ENCODE results near the gene PANK4. TPM values are rescaled to one million over a fixed set of nuclear protein-coding genes. Genes with fewer than 3 reads are reported as not detected.
A peak's percentile ranks its signal among the peaks of the same experiment; 100 is the strongest.

The PANK4 gene
- total RNA-seq, 1 experiment from 2014 or later: 22.1 TPM

DNA sequence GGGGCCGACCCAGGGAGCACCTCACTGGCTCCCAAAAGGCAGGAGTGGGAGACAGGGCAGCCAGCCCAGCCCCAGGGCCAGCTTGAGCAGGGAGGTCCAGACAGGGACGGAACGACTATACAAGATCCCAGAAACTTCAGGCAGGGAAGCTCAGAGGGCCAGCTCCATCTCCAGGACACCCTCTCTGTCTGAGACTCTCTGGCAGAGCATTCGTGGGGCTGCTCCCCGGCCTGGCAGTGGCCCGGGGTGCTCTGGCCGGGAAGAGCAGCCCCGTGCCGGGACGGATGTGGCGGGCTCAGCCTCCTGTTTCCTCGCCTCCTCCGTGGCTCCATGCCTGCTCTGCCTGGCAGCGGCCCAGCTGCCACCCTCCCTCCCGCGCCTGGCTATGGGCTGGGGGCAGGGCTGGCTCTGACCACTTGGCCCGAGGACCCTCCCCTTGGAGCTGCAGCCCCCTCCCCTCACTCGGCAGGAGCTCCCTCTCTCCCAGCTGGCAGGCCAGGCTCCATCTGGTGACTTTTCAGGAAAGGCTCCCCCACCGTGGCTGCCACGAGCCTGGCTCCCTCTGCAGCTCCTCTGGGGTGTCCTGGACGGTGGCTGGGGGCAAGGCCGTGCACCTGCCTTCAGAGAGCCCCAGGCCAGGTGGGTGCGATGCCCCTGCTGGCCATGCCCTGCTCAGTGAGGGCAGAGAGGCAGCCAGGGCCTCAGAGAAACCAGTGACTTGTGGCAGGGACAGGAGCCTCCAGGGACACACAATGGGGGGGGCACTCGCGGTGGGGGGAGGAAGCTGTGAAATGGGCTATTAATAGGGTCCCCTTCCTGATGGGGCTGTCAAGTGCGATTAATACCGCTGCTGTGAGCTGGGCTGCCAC is 55.9 kb downstream of the PANK4 start:
- Mint-ChIP-seq H3K9me3 (ENCODE audit: unreplicated experiment) (no peaks in the 10 kb centered on the region), H3K4me1 (ENCODE audit: insufficient read depth, unreplicated experiment) (peaks cover 4% of the 10 kb centered on the region), H3K36me3 (ENCODE audit: insufficient read depth, unreplicated experiment) (peaks cover 20% of the 10 kb centered on the region), H3K4me3 (ENCODE audit: unreplicated experiment) (no peak overlapping the region), H3K27me3 (ENCODE audit: insufficient read depth, unreplicated experiment) (no peaks in the 10 kb centered on the region), H3K27ac (ENCODE audit: low read depth, unreplicated experiment) (no peak overlapping the region)
- no TSS peak for BruUV-seq (replicated peaks)
- intact Hi-C loops (cut with micrococcal nuclease): no loop called here
- TF ChIP-seq, protein P1, sequence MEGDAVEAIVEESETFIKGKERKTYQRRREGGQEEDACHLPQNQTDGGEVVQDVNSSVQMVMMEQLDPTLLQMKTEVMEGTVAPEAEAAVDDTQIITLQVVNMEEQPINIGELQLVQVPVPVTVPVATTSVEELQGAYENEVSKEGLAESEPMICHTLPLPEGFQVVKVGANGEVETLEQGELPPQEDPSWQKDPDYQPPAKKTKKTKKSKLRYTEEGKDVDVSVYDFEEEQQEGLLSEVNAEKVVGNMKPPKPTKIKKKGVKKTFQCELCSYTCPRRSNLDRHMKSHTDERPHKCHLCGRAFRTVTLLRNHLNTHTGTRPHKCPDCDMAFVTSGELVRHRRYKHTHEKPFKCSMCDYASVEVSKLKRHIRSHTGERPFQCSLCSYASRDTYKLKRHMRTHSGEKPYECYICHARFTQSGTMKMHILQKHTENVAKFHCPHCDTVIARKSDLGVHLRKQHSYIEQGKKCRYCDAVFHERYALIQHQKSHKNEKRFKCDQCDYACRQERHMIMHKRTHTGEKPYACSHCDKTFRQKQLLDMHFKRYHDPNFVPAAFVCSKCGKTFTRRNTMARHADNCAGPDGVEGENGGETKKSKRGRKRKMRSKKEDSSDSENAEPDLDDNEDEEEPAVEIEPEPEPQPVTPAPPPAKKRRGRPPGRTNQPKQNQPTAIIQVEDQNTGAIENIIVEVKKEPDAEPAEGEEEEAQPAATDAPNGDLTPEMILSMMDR (IDR thresholded peaks at IDR 0.05; ENCODE audit: unreplicated experiment): no peak
- DNase-seq (ENCODE audit: unreplicated experiment): no peak
- ChIA-PET CTCF (interaction anchor here (0.5 kb wide), 1 partner anchor 13 kb away, joined by 3 read pairs; no protein-coding TSS in a partner anchor), POLR2A (interaction anchor here (0.6 to 1.5 kb wide), 2 partner anchors 15 to 24 kb away, joined by 3 to 4 read pairs; no protein-coding TSS in a partner anchor)

DNA sequence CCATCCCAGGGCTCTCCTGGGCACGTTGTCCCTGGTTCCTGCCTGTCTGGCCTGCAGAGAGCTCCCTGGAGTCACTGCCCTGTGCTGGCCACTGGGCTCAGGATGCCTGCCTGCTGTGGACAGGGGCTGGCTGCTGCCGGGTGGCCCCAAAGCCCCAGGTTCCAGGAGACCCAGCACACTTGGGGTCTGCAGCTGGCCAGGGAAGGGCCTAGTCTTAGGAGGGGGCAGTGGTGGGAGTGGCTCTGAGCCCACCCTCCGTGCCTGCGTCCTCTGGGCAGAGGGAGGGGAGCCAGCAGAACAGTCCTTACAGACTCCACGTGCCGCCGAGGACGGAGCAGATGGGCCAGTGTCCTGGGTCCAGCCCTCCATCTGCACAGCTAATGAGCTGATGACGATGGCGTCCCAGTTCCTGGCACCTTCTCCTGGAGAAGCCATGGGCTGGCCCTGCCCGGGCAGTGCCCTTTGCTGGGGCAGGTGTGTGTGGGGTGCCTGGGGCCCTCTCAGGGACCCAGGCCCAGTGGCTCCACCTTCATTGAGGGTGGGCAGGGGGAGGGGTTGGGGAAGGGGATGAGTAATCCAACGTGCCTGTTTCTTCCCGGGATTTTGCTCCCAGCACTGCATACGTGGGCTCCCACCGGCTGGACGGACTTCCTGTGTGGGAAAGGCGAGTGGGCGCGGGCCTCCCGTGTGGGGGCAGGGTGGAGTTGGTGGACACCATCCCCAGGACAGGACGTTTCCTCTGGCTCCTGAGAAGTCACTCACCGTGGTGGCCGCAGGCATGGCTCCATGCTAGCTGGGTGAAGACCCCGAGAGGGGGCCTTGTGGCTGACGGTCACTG is 57.1 kb downstream of the PANK4 start:
- H3K4me1 Mint-ChIP-seq (ENCODE audit: insufficient read depth, unreplicated experiment): peaks cover 3% of the 10 kb centered on the region
- H3K36me3 Mint-ChIP-seq (ENCODE audit: insufficient read depth, unreplicated experiment): peaks cover 20% of the 10 kb centered on the region
- CTCF ChIA-PET: no interaction called here
- no TSS peak for BruUV-seq (replicated peaks)
- H3K27ac Mint-ChIP-seq (ENCODE audit: low read depth, unreplicated experiment): no peak overlapping the region
- H3K27me3 Mint-ChIP-seq (ENCODE audit: insufficient read depth, unreplicated experiment): no peaks in the 10 kb centered on the region
- POLR2A ChIA-PET: interaction anchor here (1.5 kb wide), 1 partner anchor 26 kb away, joined by 3 read pairs; no protein-coding TSS in a partner anchor
- intact Hi-C loops (cut with micrococcal nuclease): no loop called here
- DNase-seq (ENCODE audit: unreplicated experiment): no peak
- no peak overlapping the region for H3K4me3 Mint-ChIP-seq (ENCODE audit: unreplicated experiment)
- H3K9me3 Mint-ChIP-seq (ENCODE audit: unreplicated experiment): no peaks in the 10 kb centered on the region
- TF ChIP-seq, protein P1 (IDR thresholded peaks at IDR 0.05; ENCODE audit: unreplicated experiment): no peak

DNA sequence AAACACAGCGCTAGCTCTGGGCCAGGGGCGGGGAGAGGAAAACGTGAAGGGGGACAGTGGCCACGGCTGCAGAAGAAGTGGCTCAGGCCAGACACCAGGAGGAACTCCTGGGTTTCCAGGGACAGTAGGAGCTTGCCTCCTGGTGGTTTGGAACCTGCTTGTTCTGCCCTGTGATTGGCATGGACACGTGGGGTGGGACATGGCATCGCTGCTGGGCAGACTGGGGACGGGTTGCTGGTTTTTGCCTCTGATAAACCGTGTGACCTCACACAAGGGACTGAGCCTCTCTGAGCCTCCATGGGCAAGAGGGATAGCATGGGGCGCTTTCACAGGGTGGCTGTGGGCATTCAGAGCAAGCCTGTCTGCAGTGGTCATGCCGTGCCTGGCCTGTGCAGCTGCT is 57.9 kb downstream of the PANK4 start:
- TF ChIP-seq, protein P1 (IDR thresholded peaks at IDR 0.05; ENCODE audit: unreplicated experiment): no peak
- H3K4me1 Mint-ChIP-seq (ENCODE audit: insufficient read depth, unreplicated experiment): peaks cover 6% of the 10 kb centered on the region
- intact Hi-C loops (cut with micrococcal nuclease): no loop called here
- ChIA-PET POLR2A (no interaction called here), CTCF (no interaction called here)
- H3K27ac Mint-ChIP-seq (ENCODE audit: low read depth, unreplicated experiment): no peak overlapping the region
- no peak for DNase-seq (ENCODE audit: unreplicated experiment)
- BruUV-seq (replicated peaks): no TSS peak
- H3K36me3 Mint-ChIP-seq (ENCODE audit: insufficient read depth, unreplicated experiment): peaks cover 20% of the 10 kb centered on the region
- no peaks in the 10 kb centered on the region for H3K27me3 Mint-ChIP-seq (ENCODE audit: insufficient read depth, unreplicated experiment)
- H3K4me3 Mint-ChIP-seq (ENCODE audit: unreplicated experiment): no peak overlapping the region
- H3K9me3 Mint-ChIP-seq (ENCODE audit: unreplicated experiment): no peaks in the 10 kb centered on the region

DNA sequence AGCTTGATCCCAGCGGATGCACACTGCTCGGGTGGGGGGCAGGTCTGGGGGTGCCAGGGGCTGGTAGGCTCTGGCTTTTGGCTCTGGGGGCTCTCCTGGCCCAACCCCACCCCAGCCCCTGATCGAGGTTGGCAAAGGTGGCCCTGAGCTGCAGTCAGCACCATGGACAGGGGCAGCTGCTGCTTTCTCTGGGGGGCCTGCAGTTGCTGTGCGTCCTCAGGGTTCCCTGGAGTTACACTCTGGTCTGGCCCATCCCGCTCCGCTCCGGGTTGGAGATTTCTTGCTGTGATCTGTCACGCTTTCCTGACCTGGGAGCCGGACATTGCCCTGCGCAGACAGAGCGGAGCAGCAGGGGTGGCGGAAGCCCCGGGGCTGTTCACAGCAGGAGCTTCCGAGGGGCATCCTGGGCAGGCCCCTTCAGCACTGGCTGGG is 58.3 kb downstream of the PANK4 start:
- no peaks in the 10 kb centered on the region for H3K9me3 Mint-ChIP-seq (ENCODE audit: unreplicated experiment)
- BruUV-seq (replicated peaks): no TSS peak
- H3K4me3 Mint-ChIP-seq (ENCODE audit: unreplicated experiment): no peak overlapping the region
- no peak overlapping the region for H3K27ac Mint-ChIP-seq (ENCODE audit: low read depth, unreplicated experiment)
- TF ChIP-seq, protein P1 (IDR thresholded peaks at IDR 0.05; ENCODE audit: unreplicated experiment): no peak
- intact Hi-C loops (cut with micrococcal nuclease): no loop called here
- POLR2A ChIA-PET: interaction anchor here (0.6 kb wide), 1 partner anchor 20 kb away, joined by 3 read pairs; no protein-coding TSS in a partner anchor
- H3K36me3 Mint-ChIP-seq (ENCODE audit: insufficient read depth, unreplicated experiment): peaks cover 17% of the 10 kb centered on the region
- peaks cover 6% of the 10 kb centered on the region for H3K4me1 Mint-ChIP-seq (ENCODE audit: insufficient read depth, unreplicated experiment)
- DNase-seq (ENCODE audit: unreplicated experiment): peak; percentile 17
- CTCF ChIA-PET: interaction anchor here (0.8 kb wide), 1 partner anchor 26 kb away, joined by 3 read pairs; no protein-coding TSS in a partner anchor
- H3K27me3 Mint-ChIP-seq (ENCODE audit: insufficient read depth, unreplicated experiment): no peaks in the 10 kb centered on the region
